CD4-positive, alpha-beta T cell treated with Interferon alpha-2 for 1 hour (primary cell): ENCODE measurements around the gene CGA.
A peak's percentile ranks its signal among the peaks of the same experiment; 100 is the strongest.

ENCODE experiments used
- DNase-seq, 2 donors: peaks; one replicate each; pipeline ENCODE4 v3.0.0-alpha.2; 2020 to 2022

The CGA gene

DNA sequence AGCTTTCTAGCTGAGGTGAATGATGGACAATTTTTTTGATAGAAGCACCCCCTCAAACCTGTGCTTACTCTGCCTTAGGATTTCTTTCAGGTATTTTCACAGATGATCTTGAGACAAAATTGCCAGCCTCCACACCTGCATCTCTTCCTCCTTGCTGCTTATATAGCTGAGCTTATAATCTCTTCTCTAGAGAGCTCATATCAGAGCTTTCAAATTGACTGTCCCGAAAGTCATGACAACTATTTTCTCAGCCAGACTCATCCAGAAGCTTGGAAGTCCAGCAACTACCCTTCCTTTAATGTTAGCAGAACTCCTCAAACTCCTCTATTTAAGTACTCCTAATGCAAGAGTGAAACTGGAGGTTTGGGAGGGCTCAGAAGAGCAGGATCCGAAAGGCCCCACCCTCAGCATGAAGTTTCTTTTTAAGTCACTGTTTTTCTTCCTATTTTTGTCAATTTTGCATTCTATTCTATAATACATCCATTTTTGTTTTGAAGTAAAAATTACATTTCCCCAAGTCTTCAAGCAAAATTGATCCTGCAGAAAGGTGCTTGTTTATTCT is 12.7 kb downstream of the CGA start:
- no peak for DNase-seq

DNA sequence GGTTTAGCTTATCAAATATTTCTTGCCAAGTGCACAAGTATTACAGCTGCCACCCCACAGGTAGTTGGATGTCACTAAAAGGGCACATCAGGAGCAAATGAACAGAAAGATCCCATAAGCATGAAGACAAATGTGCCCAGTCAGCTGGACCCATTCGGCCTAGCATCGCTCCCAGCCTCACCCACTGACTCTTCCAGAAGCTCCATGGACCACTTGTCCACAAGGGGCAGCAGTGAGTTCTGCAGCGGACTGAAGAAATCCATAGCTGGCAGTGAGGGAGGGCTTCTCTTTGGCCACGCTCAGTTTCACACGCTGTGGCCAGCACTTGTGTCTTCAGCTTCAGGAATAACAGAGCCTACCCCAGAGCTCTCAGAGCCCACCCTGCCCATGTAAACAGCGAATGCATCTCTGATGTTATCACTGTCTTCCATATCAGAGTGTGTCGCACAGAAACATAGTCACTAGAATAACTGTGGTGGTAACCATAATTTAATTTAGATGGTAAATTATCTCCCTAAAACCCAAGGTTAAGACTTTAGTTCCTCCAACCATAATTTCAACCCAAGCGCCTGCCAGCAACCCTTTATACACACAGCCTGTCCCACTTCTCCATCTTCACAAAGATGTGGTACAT is 15.8 kb downstream of the CGA start:
- peak; percentile 29 to 49 for DNase-seq

GRCh38 chr6:87075168-87075567 is 19.7 kb downstream of the CGA start:
- no peak for DNase-seq

DNA sequence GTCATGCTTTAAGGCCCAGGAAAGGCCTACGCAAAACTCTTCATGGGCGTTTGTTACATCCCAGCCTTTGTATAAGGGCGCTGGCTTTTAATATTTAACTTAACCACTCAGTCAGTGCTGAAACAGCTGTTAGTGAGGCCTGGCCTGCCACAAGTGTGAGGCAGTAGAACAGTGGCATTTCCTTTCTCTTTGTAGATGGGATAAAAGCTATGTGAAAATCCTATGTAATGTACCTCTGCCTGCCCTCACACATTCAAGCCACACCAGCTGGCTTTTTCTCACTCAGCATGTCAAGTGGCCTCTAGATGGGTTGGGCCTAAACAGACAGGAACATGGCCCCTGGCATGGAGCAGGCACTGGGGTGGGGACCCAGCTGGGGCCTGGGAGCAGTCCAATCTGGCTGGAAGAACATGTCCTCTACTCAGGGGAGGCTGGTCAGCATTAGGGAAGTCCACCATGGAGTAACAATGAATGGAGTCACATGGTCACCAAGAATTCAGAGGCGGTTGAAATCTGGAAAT is 20.7 kb downstream of the CGA start:
- DNase-seq: no peak

GRCh38 chr6:87071683-87072082 is 23.2 kb downstream of the CGA start:
- no peak for DNase-seq

GRCh38 chr6:87070741-87071140 is 24.2 kb downstream of the CGA start:
- no peak for DNase-seq

DNA sequence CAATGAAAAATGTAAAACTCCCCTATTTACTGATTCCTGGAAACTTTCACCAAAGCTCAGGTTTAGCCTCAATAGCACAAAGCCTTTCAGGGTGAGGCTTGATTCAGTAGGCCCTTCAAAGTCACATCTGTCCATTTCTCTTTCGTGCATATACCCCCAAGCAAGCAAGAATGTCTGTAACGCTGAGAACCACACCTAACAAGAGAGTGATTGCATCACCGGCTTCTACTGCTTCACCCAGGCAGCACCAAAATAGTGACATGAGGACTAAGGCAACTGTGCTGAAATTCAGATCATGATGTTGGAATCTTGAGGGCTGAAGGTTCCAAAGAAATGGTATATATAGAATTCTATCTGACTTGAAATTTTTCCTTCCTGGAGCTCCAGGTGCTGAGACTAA is 26.1 kb downstream of the CGA start:
- no peak for DNase-seq

DNA sequence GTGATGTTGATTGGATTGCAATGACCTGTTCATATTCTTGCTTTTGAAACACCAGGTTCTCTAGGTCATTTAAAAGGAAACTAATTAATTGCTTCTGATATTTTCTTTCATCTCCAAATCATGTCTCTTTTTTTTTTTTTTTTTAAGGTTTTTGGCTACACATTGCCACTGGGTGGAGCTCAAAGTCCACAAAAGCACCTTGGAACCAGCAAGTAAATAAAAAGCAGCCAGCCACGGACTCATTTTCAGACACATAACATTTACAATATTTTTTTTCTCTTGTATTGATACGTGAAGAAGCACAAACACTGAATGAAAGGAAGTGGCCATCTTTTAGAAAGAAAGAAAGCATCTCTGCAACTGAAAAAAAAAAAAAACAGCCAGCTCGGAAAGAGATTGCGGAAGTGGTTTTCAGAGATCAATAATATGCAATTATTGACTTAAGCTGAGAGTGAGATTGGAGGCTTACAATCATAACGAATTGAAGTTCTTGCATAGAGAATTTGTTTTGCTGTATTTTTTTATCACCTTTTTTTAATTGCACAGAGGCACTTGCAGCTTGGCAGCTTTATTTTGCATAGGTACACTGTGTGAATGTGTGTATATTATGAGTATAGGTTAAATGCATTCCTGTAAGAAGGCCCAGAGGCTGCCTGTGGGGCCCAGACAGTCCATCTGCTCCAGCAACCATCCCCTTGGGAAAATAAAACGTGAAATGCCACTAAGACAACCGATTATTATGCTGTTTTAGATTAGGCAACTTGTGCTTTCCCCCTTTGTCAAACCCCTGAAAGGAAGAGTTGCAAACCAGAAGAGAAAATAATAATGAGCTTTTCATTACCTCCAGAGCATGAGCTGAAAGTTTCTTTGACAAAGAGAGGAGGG is 28.2 kb downstream of the CGA start:
- peak; percentile 17 to 45 for DNase-seq

DNA sequence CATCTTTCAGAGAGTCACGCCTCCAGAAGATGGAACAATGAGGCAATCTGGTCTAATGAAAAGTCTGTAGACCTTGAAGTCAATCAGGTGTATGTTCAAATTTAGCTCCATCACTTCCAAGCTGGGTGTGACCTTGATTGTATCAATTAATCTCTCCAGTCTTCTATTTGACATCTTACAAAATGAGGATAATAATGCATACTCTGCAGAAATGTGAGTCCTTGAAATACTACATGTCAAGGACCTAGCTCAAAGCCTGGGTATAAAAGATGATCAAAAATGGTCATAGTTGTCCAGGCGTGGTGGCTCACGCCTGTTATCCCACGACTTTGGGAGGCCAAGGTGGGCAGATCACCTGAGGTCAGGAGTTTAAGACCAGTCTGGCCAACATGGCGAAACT is 29.8 kb downstream of the CGA start:
- DNase-seq: no peak

GRCh38 chr6:87059943-87060342 is 35.0 kb downstream of the CGA start:
- no peak for DNase-seq

GRCh38 chr6:87054143-87054833 is 40.6 kb downstream of the CGA start:
- DNase-seq: no peak

DNA sequence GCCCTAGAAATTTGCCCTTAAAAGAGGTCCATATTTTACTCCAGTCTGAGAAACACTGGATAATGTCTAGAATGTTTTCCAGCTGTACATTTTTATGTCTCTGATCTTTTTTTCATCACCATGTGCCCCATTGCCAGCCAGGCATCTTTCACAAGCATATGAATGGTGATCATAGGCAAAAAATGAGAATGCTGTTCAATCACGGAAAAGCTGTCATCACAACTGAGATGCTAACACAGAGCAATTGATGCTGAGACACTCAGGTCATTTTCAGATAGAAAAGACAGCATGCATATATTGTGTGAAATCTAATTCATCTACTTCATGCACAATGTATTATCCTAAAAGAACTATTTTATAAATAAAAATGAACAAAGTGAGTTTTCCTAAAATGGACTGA is 41.6 kb downstream of the CGA start:
- DNase-seq: no peak

DNA sequence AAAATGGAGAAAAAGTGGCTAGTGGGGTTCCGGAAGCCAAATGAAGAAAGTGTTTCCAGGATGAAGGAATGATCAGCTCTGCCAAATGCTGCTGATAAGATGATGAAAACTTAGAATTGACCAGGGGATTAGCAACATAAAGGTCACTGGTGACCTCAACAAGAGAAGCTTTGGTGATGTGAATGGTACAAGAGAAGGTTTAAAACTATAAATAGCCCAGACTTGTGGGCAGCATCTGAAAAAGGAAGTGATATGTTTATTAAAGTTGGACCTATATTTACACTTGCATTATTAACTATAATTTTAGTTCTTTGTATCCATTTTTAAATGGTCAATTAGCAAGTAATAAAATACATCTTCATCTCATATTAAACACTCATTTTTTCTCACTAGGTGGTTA is 45.1 kb downstream of the CGA start:
- no peak for DNase-seq

GRCh38 chr6:87045521-87046075 is 49.3 kb downstream of the CGA start:
- DNase-seq: no peak

DNA sequence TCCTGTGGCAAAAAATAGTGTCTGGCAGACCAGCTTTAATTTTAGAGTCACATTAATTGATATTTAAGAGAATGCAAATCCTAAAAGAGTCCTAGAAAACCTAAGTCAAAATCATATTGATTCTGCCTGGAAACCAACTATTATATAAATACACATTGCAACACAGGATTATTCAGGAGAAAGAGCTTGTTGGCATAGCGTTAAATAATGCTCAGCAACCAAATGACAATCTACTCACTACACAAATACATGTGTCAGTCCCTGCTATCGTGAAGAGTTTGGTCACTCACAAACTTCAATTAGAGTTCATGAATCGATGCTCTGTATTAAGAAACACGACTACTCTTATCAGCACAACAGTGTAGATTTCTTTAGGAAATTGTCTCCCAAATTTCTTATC is 54.2 kb downstream of the CGA start:
- DNase-seq: no peak
